Fibroblast of gingiva (primary cell): ENCODE results near the gene COL6A1.

ENCODE experiments used
- DNase-seq: peaks from one replicate; pipeline ENCODE4 v3.0.0-alpha.2; 2011; ENCODE audit warnings: low read depth

The COL6A1 gene

GRCh38 chr21:45983649-45983965 is 2.0 kb downstream of the COL6A1 start:
- no peak for DNase-seq

DNA sequence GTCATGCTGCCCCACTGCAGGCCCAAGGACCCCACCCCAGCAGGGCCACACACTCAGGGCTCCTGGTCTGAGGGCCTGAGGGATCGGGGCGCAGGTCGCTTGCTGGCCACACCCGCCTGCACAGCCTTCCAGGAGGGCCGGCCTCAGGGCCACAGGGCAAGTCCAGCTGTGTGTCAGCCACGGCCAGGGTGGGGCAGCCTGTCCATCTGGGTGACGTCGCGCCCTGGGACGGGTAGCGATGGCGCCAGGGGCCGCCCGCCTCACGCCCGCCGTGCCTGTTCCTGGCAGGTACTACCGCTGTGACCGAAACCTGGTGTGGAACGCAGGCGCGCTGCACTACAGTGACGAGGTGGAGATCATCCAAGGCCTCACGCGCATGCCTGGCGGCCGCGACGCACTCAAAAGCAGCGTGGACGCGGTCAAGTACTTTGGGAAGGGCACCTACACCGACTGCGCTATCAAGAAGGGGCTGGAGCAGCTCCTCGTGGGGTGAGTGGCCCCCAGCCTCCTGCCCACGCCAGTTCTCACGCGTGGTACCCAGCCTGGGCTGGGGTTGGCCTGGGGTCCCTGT is 2.5 kb downstream of the COL6A1 start:
- peak; percentile 75 for DNase-seq

- DNase-seq, result no peak
Measured at GRCh38 chr21:45984584-45985095, 3.1 kb downstream of the COL6A1 start.

GRCh38 chr21:45985471-45986315 is 4.1 kb downstream of the COL6A1 start:
- no peak for DNase-seq

DNA sequence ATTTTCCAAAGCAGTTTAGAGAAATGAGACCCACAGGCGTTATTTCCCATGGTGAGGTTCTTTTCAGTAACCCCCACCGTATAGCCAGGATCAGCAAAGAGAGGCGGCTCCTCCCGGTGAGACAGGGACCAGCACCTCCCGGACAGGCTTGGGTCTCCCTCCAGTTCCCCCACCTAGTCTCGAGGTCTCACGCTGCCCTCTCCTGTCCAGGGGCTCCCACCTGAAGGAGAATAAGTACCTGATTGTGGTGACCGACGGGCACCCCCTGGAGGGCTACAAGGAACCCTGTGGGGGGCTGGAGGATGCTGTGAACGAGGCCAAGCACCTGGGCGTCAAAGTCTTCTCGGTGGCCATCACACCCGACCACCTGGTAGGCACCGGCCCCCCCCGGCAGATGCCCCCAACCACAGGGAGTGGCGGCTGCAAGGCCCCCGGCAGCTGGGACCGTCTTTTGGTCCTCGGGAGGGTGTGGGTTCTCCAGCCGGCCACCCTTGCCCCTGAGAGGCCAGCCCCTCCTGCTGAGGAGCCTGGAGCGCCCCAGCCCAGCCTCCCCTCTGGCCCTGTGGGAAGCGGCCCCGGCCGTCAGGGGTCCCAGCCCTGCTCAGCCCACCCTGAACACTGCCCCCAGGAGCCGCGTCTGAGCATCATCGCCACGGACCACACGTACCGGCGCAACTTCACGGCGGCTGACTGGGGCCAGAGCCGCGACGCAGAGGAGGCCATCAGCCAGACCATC is 4.9 kb downstream of the COL6A1 start:
- no peak for DNase-seq

DNA sequence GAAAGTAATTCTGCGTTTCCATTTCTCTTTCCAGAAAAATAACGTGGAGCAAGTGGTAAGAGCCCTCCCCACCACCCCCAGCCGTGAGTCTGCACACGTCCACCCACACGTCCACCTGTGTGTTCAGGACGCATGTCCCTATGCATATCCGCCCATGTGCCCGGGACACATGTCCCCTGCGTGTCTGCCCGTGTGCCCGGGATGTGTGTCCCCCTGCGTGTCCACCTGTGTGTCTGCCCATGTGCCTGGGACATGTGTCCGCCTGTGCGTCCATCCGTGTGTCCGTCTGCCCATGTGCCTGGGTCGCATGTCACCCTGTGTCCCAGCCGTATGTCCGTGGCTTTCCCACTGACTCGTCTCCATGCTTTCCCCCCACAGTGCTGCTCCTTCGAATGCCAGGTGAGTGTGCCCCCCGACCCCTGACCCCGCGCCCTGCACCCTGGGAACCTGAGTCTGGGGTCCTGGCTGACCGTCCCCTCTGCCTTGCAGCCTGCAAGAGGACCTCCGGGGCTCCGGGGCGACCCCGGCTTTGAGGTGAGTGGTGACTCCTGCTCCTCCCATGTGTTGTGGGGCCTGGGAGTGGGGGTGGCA is 5.6 kb downstream of the COL6A1 start:
- DNase-seq, result no peak

DNA sequence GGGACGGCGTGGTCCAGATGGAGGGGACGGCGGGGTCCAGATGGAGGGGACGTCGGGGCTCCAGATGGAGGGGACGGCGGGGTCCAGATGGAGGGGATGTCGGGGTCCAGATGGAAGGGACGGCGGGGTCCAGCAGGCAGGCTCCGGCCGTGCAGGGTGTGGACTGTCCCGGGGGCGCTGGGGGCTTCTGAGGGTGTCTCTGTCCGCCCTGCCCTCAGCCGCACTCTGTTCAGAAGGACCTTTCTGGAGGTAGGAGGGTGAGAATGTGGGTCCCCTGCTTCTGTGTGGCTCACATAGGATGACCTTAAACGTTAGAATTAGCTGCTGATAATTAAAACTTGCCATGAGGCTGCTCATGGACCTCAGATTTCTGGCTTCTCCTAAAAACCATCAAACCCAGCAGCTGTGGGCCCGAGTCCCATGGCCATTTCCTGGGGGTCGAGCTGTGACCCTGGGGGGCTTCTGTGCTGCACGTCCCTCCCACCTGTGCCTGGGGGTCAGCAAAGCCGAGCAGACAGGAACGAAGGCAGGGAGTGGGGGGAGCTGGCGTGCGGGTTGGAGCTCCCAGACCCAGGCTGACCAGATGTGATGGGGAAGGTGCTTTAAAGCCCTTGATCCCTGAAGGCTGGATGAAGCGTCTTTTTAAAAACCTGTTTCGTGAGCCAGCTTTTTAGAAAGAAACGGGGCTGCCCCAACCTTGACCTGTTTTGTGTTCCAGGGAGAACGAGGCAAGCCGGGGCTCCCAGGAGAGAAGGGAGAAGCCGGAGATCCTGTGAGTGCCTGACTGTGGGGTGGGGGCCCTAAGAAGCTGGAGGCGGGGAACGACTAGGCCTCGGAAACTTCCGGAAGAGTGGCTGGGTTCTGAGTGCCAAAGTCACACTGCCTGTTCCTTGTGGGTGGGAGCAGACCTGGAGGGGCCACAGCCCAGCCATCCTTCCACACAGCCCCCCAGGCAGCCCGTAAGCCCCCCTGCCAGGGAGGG is 7.1 kb downstream of the COL6A1 start:
- DNase-seq, result no peak

DNA sequence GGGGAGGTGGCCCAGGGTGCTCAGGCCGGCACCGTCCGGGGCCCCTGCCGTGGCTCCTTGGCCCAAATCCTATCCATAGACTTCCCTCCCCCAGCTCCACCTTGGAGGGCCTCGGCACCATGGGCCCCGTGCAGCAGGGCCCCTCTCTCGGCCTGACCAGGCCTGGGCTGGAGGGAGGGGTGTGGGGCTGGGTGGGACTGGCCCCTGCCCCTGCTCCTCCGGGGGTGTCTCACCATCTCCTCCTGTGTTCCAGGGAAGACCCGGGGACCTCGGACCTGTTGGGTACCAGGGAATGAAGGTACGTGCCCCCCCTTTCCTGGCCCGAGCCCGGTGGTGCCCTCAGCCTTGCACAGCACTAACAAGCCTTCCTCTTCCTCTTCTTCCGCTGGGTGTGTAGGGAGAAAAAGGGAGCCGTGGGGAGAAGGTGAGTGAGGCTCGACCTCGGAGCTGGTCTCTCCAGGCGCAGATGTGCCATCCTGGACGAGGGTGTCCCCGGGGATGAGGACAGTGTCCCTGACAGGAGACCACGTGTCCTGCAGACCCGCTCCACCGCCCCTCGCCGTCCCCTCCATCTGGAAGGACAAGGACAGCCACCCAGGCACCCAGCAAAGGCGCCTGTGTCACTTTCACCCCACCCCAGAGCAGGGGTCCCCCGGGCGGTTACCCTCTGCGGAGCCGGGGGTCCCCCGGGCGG is 7.9 kb downstream of the COL6A1 start:
- DNase-seq, result no peak

DNA sequence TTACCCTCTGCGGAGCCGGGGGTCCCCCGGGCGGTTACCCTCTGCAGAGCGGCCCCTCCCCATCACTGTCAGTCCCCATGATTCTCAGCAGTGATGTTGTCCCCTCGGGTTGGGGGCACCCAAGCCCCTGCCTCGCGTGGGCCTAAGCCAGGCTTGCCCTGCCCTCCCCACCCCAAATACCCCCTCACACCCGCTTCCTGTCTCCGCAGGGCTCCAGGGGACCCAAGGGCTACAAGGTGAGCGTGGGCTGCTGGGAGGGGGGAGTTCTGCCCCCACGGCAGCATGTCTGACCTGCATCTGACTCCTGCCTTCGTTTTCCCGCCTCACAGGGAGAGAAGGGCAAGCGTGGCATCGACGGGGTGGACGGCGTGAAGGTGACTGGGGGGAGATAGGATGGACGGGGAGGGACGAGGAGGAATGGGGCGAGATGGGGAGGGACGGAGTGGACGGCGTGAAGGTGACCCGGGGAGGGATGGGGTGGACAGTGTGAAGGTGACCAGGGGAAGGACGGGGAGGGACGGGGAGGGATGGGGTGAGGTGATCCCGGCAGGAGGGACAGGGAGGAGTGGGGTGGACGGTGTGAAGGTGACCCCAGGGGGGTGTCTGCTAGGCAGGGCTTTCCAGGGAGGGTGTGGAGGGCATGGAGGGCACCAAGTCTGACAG is 8.6 kb downstream of the COL6A1 start:
- no peak for DNase-seq

- DNase-seq, result peak; percentile 37
Measured at GRCh38 chr21:45990741-45991605, 9.4 kb downstream of the COL6A1 start.

DNA sequence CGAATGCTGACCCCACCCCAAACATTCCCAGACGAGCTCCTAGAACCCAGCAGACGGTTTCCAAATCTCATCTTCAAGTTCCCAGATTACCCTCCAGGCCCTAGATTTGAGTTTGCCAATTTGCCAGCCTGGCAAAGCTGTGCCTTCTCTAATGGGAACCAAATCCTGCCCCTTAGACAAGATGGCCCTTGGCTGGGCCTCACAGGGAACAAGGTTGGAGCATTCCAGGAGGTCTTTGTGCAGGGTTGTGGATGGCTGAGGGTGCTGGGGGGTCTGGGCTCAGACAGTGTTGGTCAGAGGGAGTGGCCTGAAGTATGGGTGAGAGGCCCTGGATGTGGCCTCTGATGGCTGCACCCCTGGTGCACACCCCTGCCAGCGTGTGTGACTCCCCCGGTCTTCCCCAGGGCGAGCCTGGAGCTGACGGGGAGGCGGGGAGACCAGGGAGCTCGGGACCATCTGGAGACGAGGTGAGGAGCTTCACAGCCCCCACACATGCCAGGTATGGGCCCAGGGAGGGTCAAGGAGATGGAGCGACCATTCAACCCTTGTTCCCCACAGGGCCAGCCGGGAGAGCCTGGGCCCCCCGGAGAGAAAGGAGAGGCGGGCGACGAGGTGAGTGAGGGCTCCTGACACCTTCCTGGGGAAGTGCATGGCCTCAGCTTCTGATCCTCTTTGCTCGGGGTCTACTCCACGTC is 10.2 kb downstream of the COL6A1 start:
- no peak for DNase-seq

- peak; percentile 44 for DNase-seq
Measured at GRCh38 chr21:45992301-45993209, 11.0 kb downstream of the COL6A1 start.

DNA sequence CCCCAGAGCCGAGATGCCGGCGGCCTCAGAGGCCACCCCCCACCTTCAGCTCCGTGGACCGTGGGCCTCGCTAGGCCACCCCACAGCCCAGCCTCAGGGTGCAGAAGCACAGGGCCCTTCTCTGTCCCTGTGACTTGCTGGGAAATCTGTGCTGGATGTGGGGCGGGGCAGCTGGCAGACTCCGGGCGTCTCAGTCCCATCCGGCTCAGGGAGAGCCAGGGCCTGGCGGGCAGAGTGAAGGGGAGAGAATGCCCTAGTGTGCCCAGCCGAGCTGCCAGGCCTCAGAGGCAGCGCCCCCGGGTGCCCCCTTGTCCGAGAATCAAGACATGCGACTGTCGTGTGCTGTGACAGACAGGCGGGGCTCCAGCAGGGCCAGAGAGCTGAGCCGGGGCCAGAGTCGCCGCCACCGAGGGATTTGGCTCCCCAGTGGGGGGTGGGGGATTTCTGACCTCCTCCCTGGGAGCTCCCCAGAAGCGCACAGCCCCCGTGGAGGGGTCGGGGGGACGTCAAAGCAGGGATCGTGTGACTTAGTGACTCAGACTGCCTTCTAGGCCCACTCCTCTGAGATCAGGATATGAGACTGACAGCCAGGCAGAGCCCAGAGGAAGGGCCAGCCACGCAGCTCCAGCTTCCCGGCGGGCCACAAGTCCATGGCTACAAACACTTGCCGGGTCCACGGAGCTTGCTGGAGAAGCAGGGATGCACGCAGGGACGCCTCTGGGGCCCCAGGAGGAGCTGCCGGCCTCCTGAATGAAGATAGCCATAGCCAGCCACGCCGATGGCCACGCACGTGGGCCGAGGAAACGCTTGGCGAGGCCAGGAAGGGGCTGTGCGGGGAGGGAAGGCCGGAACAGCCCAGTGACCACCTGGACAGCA is 11.9 kb downstream of the COL6A1 start:
- no peak for DNase-seq

- DNase-seq, result peak; percentile 46
Measured at GRCh38 chr21:45994086-45994661, 12.6 kb downstream of the COL6A1 start.

- no peak for DNase-seq
Measured at GRCh38 chr21:45994759-45995685, 13.5 kb downstream of the COL6A1 start.
